Choroid plexus epithelial cell (primary cell): Measurements from ENCODE around the gene KRT25.

ENCODE experiments used
- DNase-seq: peaks from one replicate; pipeline ENCODE4 v3.0.0-alpha.2; 2010; ENCODE audit warnings: low read depth
- H3K4me3 ChIP-seq: 2 replicates; pipeline ENCODE4 v1.5.1; 2011; ENCODE audit warnings: low read depth, mild to moderate bottlenecking, control low read depth, low read length, moderate library complexity
- TF ChIP-seq, protein P1 (sequence below): conservative IDR thresholded peaks from 2 replicates; pipeline ENCODE4 v1.5.1; 2011; ENCODE audit warnings: low read depth, mild to moderate bottlenecking, control low read depth, inconsistent platforms, low read length, moderate library complexity

Gene KRT25

DNA sequence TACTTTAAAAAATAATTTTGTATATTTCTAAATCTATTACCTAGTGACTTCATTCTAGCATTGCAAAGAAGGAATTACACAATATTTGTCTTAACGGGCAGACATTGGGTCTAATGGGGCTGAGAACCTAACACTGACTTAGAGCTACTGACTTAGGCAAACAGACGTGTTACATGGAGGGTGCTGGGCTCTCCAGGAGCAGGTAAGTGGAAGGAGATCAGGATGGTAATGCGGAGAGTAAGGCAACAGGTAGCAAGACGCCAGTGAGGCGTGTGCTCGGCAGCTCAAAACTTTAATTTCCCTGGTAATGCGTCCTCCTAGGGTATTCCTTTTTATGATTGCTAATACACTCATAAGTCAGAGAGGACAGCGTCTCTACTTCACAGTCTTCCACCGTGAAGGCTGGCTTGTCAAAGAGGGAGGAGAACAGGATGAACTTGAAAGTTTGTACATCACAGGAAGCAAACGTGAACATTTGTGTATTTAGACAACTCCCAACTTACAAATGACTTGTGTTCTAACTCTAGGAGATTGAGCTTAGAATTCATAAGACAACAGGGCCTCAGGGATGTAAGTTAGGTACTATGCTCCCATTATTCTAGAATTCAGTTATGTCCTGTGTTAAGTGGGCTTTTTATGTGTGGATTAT is 40.0 kb upstream of the KRT25 start:
- DNase-seq: no peak
- TF ChIP-seq, protein P1, sequence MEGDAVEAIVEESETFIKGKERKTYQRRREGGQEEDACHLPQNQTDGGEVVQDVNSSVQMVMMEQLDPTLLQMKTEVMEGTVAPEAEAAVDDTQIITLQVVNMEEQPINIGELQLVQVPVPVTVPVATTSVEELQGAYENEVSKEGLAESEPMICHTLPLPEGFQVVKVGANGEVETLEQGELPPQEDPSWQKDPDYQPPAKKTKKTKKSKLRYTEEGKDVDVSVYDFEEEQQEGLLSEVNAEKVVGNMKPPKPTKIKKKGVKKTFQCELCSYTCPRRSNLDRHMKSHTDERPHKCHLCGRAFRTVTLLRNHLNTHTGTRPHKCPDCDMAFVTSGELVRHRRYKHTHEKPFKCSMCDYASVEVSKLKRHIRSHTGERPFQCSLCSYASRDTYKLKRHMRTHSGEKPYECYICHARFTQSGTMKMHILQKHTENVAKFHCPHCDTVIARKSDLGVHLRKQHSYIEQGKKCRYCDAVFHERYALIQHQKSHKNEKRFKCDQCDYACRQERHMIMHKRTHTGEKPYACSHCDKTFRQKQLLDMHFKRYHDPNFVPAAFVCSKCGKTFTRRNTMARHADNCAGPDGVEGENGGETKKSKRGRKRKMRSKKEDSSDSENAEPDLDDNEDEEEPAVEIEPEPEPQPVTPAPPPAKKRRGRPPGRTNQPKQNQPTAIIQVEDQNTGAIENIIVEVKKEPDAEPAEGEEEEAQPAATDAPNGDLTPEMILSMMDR: no peak
- H3K4me3 ChIP-seq: no peak overlapping the region

DNA sequence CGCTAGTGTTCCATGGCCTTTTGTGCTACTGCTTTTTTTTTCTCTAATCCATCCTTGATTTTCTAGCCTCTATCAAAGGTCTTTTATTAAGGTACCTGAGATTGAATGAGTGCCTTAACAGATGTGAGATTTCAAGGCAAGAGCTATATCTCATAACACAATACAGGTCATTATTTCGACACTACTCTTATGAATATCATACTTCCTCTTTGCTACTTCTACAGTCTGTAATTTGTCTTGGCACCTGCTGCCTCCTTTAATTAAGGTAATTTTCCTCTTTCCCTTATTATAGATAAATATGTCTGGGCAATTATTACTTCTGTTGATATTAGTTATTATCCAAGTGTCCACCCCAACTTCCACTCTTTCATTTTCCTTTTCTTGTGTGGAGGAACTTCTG is 39.3 kb upstream of the KRT25 start:
- H3K4me3 ChIP-seq: no peak overlapping the region
- TF ChIP-seq, protein P1: no peak
- no peak for DNase-seq

DNA sequence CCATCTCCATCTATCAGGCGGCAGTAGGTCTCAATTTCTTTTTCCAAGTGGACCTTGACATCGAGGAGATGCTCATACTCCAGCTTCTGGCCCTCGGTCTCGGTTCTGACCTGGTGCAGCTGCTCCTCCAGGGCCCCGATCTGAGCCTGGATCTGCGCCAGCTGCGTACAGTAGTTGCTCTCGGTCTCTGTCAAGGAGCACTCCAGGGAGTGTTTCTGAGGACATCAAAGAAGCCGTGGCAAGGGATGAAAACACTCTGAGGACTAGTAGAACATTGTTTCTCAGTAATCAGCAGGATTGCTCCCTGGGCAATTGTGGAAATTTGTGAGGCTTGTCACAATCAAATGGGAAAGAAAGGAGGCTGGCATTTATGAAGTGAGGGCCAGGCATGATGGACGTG is 38.7 kb upstream of the KRT25 start:
- TF ChIP-seq, protein P1: no peak
- DNase-seq: no peak

GRCh38 chr17:40791787-40792436 is 36.8 kb upstream of the KRT25 start:
- H3K4me3 ChIP-seq: no peak overlapping the region
- peak; percentile 68 for DNase-seq
- TF ChIP-seq, protein P1: peak; percentile 72

More for the DNA sequence above, 38.7 kb upstream of the KRT25 start:
- H3K4me3 ChIP-seq: no peak overlapping the region

DNA sequence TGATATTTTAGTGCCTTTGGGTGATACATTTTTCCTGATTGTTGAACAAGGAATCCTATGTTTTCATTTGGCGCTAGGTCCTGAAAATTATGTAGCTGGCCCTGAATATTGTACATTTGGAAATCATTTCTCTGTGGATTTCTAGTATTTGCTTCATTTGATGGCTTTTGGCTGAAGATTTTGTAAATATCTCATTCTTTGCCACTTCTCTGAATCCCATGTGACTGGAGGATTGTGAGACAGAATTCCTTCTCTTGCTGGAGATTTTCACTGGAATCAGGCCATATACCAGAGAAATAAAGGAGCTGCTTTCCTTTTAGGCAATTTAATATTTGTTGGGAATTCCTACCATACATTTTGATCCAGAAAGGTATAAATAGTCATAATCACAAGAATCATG is 36.0 kb upstream of the KRT25 start:
- H3K4me3 ChIP-seq: no peak overlapping the region
- TF ChIP-seq, protein P1: no peak
- DNase-seq: no peak

DNA sequence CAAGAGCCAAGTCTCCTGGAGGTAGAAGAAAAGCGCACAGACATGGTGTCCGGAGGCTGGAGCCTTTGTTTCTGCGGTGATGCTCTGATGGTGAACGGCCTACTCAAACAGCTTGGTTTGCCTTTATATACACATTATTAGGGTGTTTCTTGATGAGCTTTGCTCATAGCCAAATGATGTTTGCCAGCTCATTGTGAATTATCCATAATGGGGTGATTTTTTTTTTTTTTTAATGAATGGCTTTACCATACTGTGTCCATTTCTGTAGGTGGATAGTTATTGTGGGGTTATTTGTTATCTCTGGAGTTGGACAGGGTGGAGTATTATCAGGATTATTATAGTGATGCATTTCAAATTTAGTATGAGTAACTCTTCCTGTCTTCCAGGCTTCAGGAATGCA is 27.3 kb upstream of the KRT25 start, which contains the start of gene KRT27:
TSS of gene KRT27 (minus strand) at position 101 of the 400 bp plus-strand sequence. CDS start at position 44, 57 bp downstream.
- TF ChIP-seq, protein P1: no peak
- DNase-seq: no peak

More for the DNA sequence above, 27.3 kb upstream of the KRT25 start, which contains the start of gene KRT27:
- H3K4me3 ChIP-seq: no peak within 1 kb of the TSS
